HUDEP-2 (cell line): ENCODE measurements around the gene LACTB.
"Not testable (repeated sequence)": the region's sequence is repeated elsewhere in the genome, so short reads cannot be mapped to it uniquely, and the experiment has no call there.

Source experiments
- DNase-seq, 76 experiments: peaks; one replicate each; lab custom pipeline; 2025; ENCODE audit not compliant: unreplicated experiment in 76 of 76; lab: John Stamatoyannopoulos, UW

LACTB gene

GRCh38 chr15:63089260-63090043 lies 32.2 kb upstream of the LACTB start:
- DNase-seq, result no peak

GRCh38 chr15:63090472-63090871 lies 31.2 kb upstream of the LACTB start:
- DNase-seq, result no peak

DNA sequence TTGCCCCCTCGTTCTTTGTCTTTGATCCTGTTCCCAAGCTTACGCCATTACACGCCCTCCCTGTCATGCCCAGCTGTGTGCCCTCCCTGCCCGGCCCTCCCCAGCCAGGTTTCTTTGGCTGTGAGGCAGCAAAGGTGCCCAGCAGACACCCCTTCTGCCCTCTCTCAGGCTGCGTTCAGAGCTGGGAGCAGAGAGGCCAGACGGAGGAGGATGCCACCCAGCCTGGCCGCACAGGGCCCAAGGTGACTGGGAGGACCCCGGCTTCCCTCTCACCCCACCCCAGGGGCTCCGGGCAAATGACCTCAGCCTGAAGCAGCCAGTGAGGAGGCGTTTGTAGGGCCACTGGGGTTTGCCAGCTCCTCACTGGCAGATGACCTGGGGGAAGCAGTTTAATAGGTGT lies 30.8 kb upstream of the LACTB start:
- DNase-seq, result no peak

GRCh38 chr15:63091679-63092446 lies 29.8 kb upstream of the LACTB start:
- no peak for DNase-seq

GRCh38 chr15:63093486-63094205 lies 28.0 kb upstream of the LACTB start:
- peak in 71 of 76 experiments; percentile 10 to 86 (median 65) for DNase-seq

DNA sequence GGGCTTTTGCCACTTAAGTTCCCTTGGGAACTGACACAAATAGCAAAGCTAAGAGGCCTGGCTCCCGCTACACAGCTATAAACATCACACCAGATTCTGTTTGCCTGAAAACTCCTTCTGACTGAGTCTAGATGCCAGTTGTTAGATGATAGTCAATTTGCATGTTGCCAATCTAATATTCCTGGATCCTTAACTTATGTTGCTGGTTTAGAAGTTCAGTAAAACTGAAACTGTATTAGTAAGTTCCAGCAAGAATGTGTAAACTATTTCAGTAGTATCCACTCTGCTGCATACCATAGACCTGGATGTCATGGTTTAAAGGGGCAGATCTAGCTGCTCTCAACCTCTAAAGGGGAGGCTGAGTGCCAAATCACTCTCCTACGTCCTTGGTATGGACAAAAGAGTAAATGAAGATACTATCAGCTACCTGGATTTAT lies 27.1 kb upstream of the LACTB start:
- no peak for DNase-seq

- DNase-seq, result no peak
These were observed 25.5 kb upstream of the LACTB start for GRCh38 chr15:63096178-63096577.

DNA sequence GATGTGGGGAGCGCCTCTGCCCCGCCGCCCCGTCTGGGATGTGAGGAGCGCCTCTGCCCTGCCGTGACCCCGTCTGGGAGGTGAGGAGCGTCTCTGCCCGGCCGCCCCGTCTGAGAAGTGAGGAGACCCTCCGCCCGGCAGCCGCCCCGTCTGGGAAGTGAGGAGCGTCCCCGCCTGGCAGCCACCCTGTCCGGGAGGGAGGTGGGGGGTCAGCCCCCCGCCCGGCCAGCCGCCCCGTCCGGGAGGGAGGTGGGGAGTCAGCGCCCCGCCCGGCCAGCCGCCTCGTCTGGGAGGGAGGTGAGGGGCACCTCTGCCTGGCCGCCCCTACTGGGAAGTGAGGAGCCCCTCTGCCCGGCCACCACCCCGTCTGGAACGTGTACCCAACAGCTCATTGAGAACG lies 22.8 kb upstream of the LACTB start:
- not testable (repeated sequence) for DNase-seq

- not testable (repeated sequence) for DNase-seq
These were observed 22.1 kb upstream of the LACTB start for GRCh38 chr15:63099581-63099980.

- DNase-seq, result no peak
These were observed 18.2 kb upstream of the LACTB start for GRCh38 chr15:63103416-63103815.

GRCh38 chr15:63104727-63105126 lies 16.9 kb upstream of the LACTB start:
- DNase-seq, result no peak

- peak in 1 of 76 experiments; percentile 16 for DNase-seq
These were observed 16.3 kb upstream of the LACTB start for GRCh38 chr15:63105354-63105753.

DNA sequence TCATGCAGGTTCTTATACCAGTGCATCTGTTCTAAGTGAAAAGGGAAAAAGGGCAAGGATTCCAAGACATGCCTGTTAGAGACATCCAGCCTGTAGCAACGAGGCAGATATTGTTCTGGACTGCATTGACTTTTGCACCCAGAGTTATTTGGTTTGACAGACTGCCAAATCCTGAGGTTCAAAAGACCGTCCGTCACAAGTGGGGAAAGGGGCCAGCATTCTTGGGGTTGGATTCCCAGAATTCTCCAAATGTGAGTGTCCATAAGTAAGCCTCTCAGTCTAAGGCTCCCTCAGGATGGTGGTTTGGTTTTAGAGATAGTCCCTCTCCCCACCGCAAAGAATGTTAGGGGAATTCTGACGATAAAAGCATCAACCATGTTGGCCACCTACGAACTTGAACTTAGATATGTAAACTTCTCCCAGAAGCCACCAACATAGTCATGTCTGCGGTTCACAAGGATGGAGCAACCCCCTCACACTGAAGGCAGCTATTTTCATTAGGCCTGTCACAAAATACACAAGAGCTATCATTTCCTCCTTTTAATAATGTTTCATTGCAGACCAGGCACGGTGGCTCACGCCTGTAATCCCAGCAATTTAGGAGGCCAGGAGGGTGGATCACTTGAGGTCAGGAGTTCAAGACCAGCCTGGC lies 13.6 kb upstream of the LACTB start:
- DNase-seq, result no peak

DNA sequence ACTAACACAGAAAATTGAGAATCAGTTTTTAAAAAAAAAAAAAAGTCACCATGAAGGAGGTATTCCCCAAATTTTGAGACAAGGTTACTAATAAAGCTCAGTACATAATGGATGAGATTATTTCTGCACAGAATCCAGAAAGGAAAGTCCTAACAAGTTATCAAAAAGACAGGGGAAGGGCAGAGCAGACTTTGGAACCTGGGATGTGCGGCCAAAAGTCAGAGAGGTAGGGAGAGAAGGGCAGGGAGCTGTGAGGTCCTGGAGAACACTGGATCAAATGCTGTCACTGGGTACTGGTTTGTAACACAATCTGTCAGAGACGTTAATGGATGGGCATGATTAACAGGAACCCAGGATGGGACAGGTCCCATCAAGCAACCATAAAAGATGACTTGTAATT lies 12.2 kb upstream of the LACTB start:
- no peak for DNase-seq

DNA sequence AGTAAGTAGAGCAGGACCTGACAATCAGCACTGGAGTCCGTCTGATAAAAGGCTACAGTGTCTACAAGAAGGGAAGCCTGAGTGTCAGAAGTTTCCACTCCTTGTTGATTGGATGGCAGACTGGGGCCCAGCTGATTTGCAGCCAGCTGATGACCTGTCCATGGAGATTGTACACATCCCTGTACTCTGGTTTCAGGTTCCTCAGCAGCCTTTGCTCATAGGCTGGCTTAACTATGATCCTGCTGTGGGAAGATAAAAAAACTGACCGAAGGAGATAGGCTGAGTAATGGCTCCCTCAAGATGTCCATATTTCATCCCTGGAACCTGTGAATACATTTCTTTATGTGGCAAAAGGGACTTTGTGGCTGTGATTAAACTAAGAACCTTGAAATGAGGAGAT lies 11.7 kb upstream of the LACTB start:
- peak in 4 of 76 experiments; percentile 7 to 28 (median 17) for DNase-seq

DNA sequence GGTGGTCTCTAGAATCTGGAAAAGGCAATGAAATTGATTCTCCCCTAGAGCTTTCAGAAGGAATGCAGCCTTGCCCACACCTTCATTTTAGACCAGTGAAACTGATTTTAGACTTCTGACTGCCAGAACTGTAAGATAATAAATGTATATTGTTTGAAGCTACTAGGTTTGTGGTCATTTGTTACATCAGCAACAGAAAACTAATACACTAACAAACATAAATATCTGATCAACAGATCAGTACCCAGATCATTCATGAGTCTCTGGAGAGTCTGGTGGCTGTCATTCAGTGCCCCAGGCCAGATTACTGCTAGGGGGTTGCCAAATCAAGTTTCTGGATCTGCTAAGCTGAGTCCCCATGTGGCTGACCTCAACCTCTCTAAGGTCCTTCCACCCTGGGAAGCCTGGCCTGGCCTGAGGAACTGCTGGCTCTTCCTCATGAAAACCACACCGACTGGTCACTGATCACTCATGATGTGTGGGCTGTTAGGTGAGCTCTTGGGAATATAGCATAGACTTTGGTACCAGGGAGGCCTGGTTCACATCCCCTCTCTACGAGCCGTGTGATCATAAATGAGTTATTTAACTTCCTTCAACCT lies 11.1 kb upstream of the LACTB start:
- no peak for DNase-seq

DNA sequence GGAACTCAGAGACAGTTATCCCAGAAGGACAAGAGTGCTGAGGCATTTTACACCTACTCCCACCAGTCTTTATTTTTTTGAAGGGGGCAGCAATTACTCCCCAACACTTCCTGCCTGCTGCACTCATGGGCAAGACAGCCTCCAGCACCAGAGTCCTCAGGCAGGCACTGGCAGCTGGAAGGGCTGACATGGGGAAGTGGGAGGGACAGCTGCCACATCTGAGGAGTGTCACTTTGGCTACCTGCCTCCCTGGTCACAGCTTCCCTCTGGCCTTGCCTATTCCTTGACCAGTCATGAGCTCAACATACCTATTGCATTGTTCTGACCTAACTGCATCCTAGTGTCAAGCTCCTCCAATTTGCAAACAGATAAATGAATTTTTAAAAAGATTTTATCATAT lies 10.2 kb upstream of the LACTB start:
- DNase-seq, result no peak

DNA sequence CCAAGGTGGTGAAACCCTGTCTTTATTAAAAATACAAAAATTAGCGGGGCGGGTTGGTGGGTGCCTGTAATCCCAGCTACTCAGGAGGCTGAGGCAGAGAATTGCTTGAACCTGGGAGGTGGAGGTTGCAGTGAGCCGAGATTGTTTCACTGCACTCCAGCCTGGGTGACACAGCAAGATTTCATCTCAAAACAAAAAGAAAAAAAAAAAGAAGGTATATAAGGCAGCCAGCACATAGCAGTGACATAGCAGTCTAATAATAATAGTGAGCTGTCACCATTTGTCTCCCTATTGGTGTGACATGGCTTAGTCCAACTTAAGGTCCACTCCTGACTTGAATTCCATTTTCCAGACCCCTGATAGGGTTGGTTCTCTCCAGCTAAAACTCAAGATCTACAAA lies 8.8 kb upstream of the LACTB start:
- no peak for DNase-seq

DNA sequence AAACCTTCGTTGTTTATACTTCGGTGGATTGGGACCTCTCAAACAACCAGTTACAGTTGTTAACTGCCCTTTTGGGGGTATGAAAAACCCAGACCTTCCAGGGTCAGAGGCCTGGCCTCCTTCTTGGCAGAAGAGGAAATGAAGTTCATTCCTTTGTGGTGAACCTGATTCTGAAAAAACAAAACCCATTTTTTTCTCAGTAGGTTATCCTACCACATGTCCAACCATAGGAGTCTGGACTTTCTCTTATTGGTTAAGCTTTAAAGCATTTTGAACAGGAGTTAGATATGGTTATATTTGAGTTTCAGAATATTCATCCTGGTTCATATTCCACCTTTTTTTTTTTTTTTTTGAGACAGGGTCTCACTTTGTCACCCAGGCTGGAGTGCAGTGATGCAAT lies 7.2 kb upstream of the LACTB start:
- DNase-seq, result no peak

DNA sequence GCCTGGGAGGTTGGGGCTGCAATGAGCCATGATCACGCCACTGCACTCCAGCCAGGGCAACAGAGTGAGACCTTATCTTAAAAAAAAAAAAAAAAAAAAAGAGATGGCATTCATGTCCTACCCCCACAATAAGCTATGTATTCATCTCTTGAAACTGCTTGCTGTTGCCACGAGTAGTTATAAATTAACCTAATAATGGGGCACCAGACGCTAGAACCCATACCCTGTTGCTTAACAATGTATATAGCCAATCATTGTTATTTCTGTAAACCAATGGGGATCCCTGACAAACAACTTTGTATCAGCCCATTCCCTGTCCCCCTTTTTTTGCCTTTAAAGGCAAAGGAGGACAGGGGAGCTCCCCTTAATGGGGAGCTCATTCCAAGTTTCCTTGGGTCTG lies 2.8 kb upstream of the LACTB start:
- no peak for DNase-seq
